A549 (cell line): Measurements from ENCODE around the gene NKAIN2. TPM values are rescaled to one million over a fixed set of nuclear protein-coding genes. Genes with fewer than 3 reads are reported as not detected.

Source experiments
- ATAC-seq, 2 experiments: fragments of 200-7000 bp in 1 of 2; fragments of >200 bp in 1 of 2; cut with Nextera tagmentation in 1 of 2; cut with Tn5 transposase in 1 of 2; 3 replicates each; pipeline versions ENCODE4 v1.8.0 to v1.9.1; 2018 to 2020; ENCODE audit warnings: mild to moderate bottlenecking in 1 of 2, moderate library complexity in 1 of 2
- CTCF ChIA-PET: fragments of 300-600 bp; sonication (Branson Sonifier 250); formaldehyde crosslinking; extraction: SDS; loops from one replicate; lab custom pipeline; 2021; ENCODE audit warnings: antibody characterized with exemption, inconsistent platforms; lab: Yijun Ruan, JAX
- POLR2A ChIA-PET: fragments of 350-600 bp; formaldehyde crosslinking; extraction: SDS; loops from one replicate; lab custom pipeline; 2021; ENCODE audit warnings: antibody characterized with exemption, inconsistent platforms; lab: Yijun Ruan, JAX
- DNase-seq, 2 experiments: peaks; one replicate each; pipeline versions ENCODE4 v3.0.0 to v3.0.0-alpha.2; 2011 to 2016; ENCODE audit warnings: low read depth in 1 of 2, low spot score in 1 of 2
- FAIRE-seq: peaks from 2 replicates; lab custom pipeline; 2011; peaks lifted over from hg19 to GRCh38; lab: Jason Lieb, UNC
- H3K27ac ChIP-seq, 2 experiments: fragments of >200 bp; sonication (Bioruptor Twin); formaldehyde crosslinking; 3 replicates each; pipeline ENCODE4 v1.5.1; 2016 to 2017
- H3K4me1 ChIP-seq: fragments of >200 bp; sonication (Bioruptor Twin); formaldehyde crosslinking; 3 replicates; pipeline ENCODE4 v1.6.1; 2016
- H3K4me2 ChIP-seq: fragments of >200 bp; sonication (Bioruptor Twin); formaldehyde crosslinking; 3 replicates; pipeline ENCODE4 v1.6.1; 2016
- H3K4me3 ChIP-seq: fragments of >200 bp; sonication (Bioruptor Twin); formaldehyde crosslinking; 3 replicates; pipeline ENCODE4 v1.5.1; 2016
- H3K9me3 ChIP-seq: fragments of >200 bp; sonication (Bioruptor Twin); formaldehyde crosslinking; 3 replicates; pipeline ENCODE4 v1.6.1; 2016
- BHLHE40 ChIP-seq: IDR thresholded peaks from 2 replicates; pipeline ENCODE4 v1.6.1; 2012; ENCODE audit warnings: low read depth, low read length, inconsistent platforms
- CBX2 ChIP-seq: fragments of 200-600 bp; sonication (generic); IDR thresholded peaks from 2 replicates; pipeline ENCODE4 v1.6.1; 2016; ENCODE audit warnings: low read depth, mild to moderate bottlenecking, borderline replicate concordance
- CBX8 ChIP-seq: fragments of 200-600 bp; sonication (generic); IDR thresholded peaks from 2 replicates; pipeline ENCODE4 v1.6.1; 2016
- CHD2 ChIP-seq: fragments of 150-350 bp; IDR thresholded peaks from 2 replicates; pipeline ENCODE4 v1.6.1; 2014; ENCODE audit warnings: low read length; ENCODE audit not compliant: partially characterized antibody
- E2F6 ChIP-seq: IDR thresholded peaks from 2 replicates; pipeline ENCODE4 v1.6.1; 2012; ENCODE audit warnings: low read depth, borderline replicate concordance
- EHF ChIP-seq: fragments of 250-450 bp; sonication (Bioruptor Pico); IDR thresholded peaks from 2 replicates; pipeline ENCODE4 v1.5.0; 2020; ENCODE audit warnings: mild to moderate bottlenecking
- GATA3 ChIP-seq: IDR thresholded peaks from 2 replicates; pipeline ENCODE4 v1.6.1; 2012; ENCODE audit warnings: borderline replicate concordance
- HEYL ChIP-seq: fragments of 250-450 bp; sonication (Bioruptor Pico); IDR thresholded peaks from 2 replicates; pipeline ENCODE4 v1.8.0; 2021; ENCODE audit warnings: mild to moderate bottlenecking, moderate library complexity
- HOXA7 ChIP-seq: fragments of 250-450 bp; sonication (Bioruptor Pico); IDR thresholded peaks from 2 replicates; pipeline ENCODE4 v1.5.0; 2020; ENCODE audit warnings: mild to moderate bottlenecking, moderate library complexity
- HOXB13 ChIP-seq: fragments of 250-450 bp; sonication (Bioruptor Pico); IDR thresholded peaks from 2 replicates; pipeline ENCODE4 v1.5.0; 2020; ENCODE audit warnings: low read depth, mild to moderate bottlenecking, moderate library complexity
- KDM1A ChIP-seq: fragments of 200-600 bp; sonication (generic); IDR thresholded peaks from 2 replicates; pipeline ENCODE4 v1.6.1; 2016; ENCODE audit warnings: low read depth, mild to moderate bottlenecking
- KDM5A ChIP-seq: fragments of 200-600 bp; sonication (generic); IDR thresholded peaks from 2 replicates; pipeline ENCODE4 v1.6.1; 2016; ENCODE audit warnings: antibody characterized with exemption, mild to moderate bottlenecking
- MAZ ChIP-seq: fragments of 150-350 bp; IDR thresholded peaks from 2 replicates; pipeline ENCODE4 v1.6.1; 2014; ENCODE audit warnings: antibody characterized with exemption, low read depth, low read length, borderline replicate concordance
- MYC ChIP-seq: IDR thresholded peaks from 2 replicates; pipeline ENCODE4 v1.6.1; 2012; ENCODE audit warnings: mild to moderate bottlenecking, inconsistent platforms, low read length, improper control_type of control experiment, borderline replicate concordance
- NFE2L2 ChIP-seq: fragments of 150-350 bp; conservative IDR thresholded peaks from 2 replicates; pipeline ENCODE4 v1.6.1; 2014; ENCODE audit warnings: low read length
- NR3C1 ChIP-seq: fragments of >200 bp; sonication (Bioruptor Twin); formaldehyde crosslinking; IDR thresholded peaks from 3 replicates; pipeline ENCODE4 v1.6.1; 2017
- PHF8 ChIP-seq: fragments of 200-600 bp; sonication (generic); IDR thresholded peaks from 2 replicates; pipeline ENCODE4 v1.6.1; 2016; ENCODE audit warnings: low read depth, mild to moderate bottlenecking, antibody characterized with exemption, moderate library complexity, borderline replicate concordance
- POLR2A ChIP-seq: IDR thresholded peaks from 2 replicates; pipeline ENCODE4 v1.6.1; 2012; ENCODE audit warnings: mild to moderate bottlenecking, low read length
- RAD21 ChIP-seq, 2 experiments: fragments of >200 bp in 1 of 2; sonication (Bioruptor Twin) in 1 of 2; formaldehyde crosslinking in 1 of 2; IDR thresholded peaks in 1 of 2; conservative IDR thresholded peaks in 1 of 2; 2 replicates in 1 of 2; 3 replicates in 1 of 2; pipeline ENCODE4 v1.6.1; 2012 to 2018; ENCODE audit warnings: inconsistent platforms in 1 of 2
- ZC3H11A ChIP-seq: fragments of 450-650 bp; IDR thresholded peaks from 2 replicates; pipeline ENCODE4 v1.6.1; 2014; ENCODE audit warnings: antibody characterized with exemption, mild to moderate bottlenecking
- ZFP36 ChIP-seq: fragments of 450-650 bp; IDR thresholded peaks from 2 replicates; pipeline ENCODE4 v1.6.1; 2014; ENCODE audit warnings: borderline replicate concordance; ENCODE audit not compliant: partially characterized antibody
- ZSCAN20 ChIP-seq: fragments of 250-450 bp; sonication (Bioruptor Pico); IDR thresholded peaks from 2 replicates; pipeline ENCODE4 v1.8.0; 2022; ENCODE audit warnings: mild to moderate bottlenecking, moderate library complexity
- WGBS: methylation state at CpG from one replicate; pipeline ENCODE4 v1.1.6; 2017; ENCODE audit errors: missing lambda C conversion rate; 5-methylcytosine and 5-hydroxymethylcytosine counted together
- polyA plus RNA-seq, 4 experiments: library from polyadenylated mRNA; depleted of rRNA in 3 of 4; stranded (reverse); fragments of >200 nt; fragmentation: RNase III in 1 of 4; extraction: RNeasy Plus Mini Kit Qiagen cat#74134 plus additional on column Dnase treatment in 1 of 4; gene quantifications; 2 replicates in 3 of 4; 3 replicates in 1 of 4; pipeline ENCODE4 v1.2.3, GENCODE V29; 2011 to 2017
- TF ChIP-seq, protein P1 (sequence below): fragments of 250-450 bp; sonication (Bioruptor Pico); IDR thresholded peaks from 2 replicates; pipeline ENCODE4 v1.5.0; 2021; ENCODE audit warnings: mild to moderate bottlenecking, moderate library complexity, borderline replicate concordance
- TF ChIP-seq, protein P2 (sequence below): fragments of 200-600 bp; sonication (generic); IDR thresholded peaks from 2 replicates; pipeline ENCODE4 v1.6.1; 2016; ENCODE audit warnings: antibody characterized with exemption, mild to moderate bottlenecking, moderate library complexity
- TF ChIP-seq, protein P3 (sequence below): fragments of 250-450 bp; sonication (Bioruptor Pico); IDR thresholded peaks from 2 replicates; pipeline ENCODE4 v1.5.0; 2020; ENCODE audit warnings: low read depth, mild to moderate bottlenecking, moderate library complexity

The NKAIN2 gene
- polyA plus RNA-seq, 2 of the 4 experiments (the other 2 are of a cell fraction), result not detected

GRCh38 chr6:124753562-124754105 lies 950.0 kb downstream of the NKAIN2 start:
- 19% methylated on average over 4 of the region's 4 CpGs for WGBS
- Histone ChIP-seq H3K4me2 (no peak overlapping the region), H3K9me3 (no peaks in the 10 kb centered on the region)
- DNase-seq, result no peak
- no peak for FAIRE-seq
- no peak for ATAC-seq
- POLR2A ChIA-PET, result no interaction called here
- TF ChIP-seq HEYL (CRISPR knock-in tag) (no peak), MYC (no peak), CBX8 (no peak), GATA3 (no peak), CHD2 (no peak), EHF (CRISPR knock-in tag) (no peak), NR3C1 (no peak), PHF8 (no peak), E2F6 (no peak), ZSCAN20 (no peak), NFE2L2 (no peak), KDM1A (no peak), KDM5A (no peak)
- TF ChIP-seq, protein P1, sequence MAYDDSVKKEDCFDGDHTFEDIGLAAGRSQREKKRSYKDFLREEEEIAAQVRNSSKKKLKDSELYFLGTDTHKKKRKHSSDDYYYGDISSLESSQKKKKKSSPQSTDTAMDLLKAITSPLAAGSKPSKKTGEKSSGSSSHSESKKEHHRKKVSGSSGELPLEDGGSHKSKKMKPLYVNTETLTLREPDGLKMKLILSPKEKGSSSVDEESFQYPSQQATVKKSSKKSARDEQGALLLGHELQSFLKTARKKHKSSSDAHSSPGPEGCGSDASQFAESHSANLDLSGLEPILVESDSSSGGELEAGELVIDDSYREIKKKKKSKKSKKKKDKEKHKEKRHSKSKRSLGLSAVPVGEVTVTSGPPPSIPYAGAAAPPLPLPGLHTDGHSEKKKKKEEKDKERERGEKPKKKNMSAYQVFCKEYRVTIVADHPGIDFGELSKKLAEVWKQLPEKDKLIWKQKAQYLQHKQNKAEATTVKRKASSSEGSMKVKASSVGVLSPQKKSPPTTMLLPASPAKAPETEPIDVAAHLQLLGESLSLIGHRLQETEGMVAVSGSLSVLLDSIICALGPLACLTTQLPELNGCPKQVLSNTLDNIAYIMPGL, result no peak
- TF ChIP-seq, protein P2, sequence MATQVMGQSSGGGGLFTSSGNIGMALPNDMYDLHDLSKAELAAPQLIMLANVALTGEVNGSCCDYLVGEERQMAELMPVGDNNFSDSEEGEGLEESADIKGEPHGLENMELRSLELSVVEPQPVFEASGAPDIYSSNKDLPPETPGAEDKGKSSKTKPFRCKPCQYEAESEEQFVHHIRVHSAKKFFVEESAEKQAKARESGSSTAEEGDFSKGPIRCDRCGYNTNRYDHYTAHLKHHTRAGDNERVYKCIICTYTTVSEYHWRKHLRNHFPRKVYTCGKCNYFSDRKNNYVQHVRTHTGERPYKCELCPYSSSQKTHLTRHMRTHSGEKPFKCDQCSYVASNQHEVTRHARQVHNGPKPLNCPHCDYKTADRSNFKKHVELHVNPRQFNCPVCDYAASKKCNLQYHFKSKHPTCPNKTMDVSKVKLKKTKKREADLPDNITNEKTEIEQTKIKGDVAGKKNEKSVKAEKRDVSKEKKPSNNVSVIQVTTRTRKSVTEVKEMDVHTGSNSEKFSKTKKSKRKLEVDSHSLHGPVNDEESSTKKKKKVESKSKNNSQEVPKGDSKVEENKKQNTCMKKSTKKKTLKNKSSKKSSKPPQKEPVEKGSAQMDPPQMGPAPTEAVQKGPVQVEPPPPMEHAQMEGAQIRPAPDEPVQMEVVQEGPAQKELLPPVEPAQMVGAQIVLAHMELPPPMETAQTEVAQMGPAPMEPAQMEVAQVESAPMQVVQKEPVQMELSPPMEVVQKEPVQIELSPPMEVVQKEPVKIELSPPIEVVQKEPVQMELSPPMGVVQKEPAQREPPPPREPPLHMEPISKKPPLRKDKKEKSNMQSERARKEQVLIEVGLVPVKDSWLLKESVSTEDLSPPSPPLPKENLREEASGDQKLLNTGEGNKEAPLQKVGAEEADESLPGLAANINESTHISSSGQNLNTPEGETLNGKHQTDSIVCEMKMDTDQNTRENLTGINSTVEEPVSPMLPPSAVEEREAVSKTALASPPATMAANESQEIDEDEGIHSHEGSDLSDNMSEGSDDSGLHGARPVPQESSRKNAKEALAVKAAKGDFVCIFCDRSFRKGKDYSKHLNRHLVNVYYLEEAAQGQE, result no peak
- TF ChIP-seq, all 56 proteins: peak for 0
- Histone ChIP-seq H3K4me3 (no peak overlapping the region), H3K27ac (no peak overlapping the region), H3K4me1 (no peaks in the 10 kb centered on the region)
- CTCF ChIA-PET, result no interaction called here

DNA sequence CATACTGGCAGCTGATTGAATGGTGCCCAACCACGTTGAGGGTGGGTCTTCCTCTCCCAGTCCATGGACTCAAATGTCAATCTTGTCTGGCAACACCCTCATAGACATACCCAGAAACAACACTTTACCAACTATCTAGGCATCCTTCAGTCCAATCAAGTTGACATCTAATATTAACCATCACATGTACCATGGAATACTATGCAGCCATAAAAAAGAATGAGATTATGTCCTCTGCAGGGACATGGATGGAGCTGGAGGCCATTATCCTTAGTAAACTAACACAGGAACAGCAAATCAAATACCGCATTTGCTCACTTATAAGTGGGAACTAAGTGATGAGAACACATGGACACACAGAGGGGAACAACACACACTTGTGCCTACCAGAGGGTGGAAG lies 951.7 kb downstream of the NKAIN2 start:
- ChIA-PET CTCF (no interaction called here), POLR2A (no interaction called here)
- ATAC-seq (no peak), DNase-seq (no peak), FAIRE-seq (no peak)
- WGBS, result 3% methylated on average over 2 of the region's 2 CpGs
- no peak overlapping the region for H3K4me2 ChIP-seq
- H3K9me3 ChIP-seq, result no peaks in the 10 kb centered on the region
- no peaks in the 10 kb centered on the region for H3K4me1 ChIP-seq
- TF ChIP-seq ZC3H11A (no peak), HOXB13 (CRISPR knock-in tag) (no peak), ZFP36 (no peak), CBX2 (no peak), RAD21 (conservative IDR thresholded peaks at IDR 0.05 in 1 of 2, IDR thresholded peaks at IDR 0.05 in 1 of 2) (no peak), MAZ (no peak), BHLHE40 (no peak), PHF8 (no peak), CBX8 (no peak), CHD2 (no peak), NFE2L2 (no peak), HOXA7 (CRISPR knock-in tag) (no peak), POLR2A (no peak)
- TF ChIP-seq, protein P3, sequence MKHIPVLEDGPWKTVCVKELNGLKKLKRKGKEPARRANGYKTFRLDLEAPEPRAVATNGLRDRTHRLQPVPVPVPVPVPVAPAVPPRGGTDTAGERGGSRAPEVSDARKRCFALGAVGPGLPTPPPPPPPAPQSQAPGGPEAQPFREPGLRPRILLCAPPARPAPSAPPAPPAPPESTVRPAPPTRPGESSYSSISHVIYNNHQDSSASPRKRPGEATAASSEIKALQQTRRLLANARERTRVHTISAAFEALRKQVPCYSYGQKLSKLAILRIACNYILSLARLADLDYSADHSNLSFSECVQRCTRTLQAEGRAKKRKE (CRISPR knock-in tag), result no peak
- no peak overlapping the region for H3K4me3 ChIP-seq
- H3K27ac ChIP-seq, result no peak overlapping the region
